Common myeloid progenitor, CD34-positive (primary cell): Measurements from ENCODE around the gene PARVA.
"Not testable (repeated sequence)": the region's sequence is repeated elsewhere in the genome, so short reads cannot be mapped to it uniquely, and the experiment has no call there.

Experiments used
- CTCF ChIA-PET: fragments of 350-600 bp; sonication (Branson Sonifier 250); formaldehyde crosslinking; loops from one replicate; lab custom pipeline; 2021; ENCODE audit warnings: antibody characterized with exemption; lab: Charles Lee
- POLR2A ChIA-PET: fragments of 350-600 bp; sonication (Branson Sonifier 250); formaldehyde crosslinking; loops from one replicate; lab custom pipeline; 2021; ENCODE audit warnings: antibody characterized with exemption; lab: Charles Lee
- DNase-seq, 3 donors: peaks; one replicate each; pipeline versions ENCODE4 v3.0.0 to v3.0.0-alpha.2; 2013
- H3K27ac ChIP-seq, 2 experiments: 1 replicate in 1 of 2; 2 replicates in 1 of 2; pipeline ENCODE4 v1.7.0; 2013; ENCODE audit warnings: inconsistent platforms in 2 of 2, low read length in 2 of 2, mild to moderate bottlenecking in 2 of 2, low read depth in 1 of 2, moderate library complexity in 1 of 2; ENCODE audit not compliant: severe bottlenecking in 2 of 2, insufficient read depth in 1 of 2, poor library complexity in 1 of 2
- H3K27me3 ChIP-seq, 5 experiments: replicated peaks in 2 of 5; 1 replicate in 3 of 5; 2 replicates in 2 of 5; pipeline versions ENCODE4 v1.6.1 to v1.7.0; 2013; ENCODE audit warnings: low read length in 4 of 5, mild to moderate bottlenecking in 2 of 5, moderate library complexity in 2 of 5, inconsistent platforms in 1 of 5; ENCODE audit not compliant: insufficient read depth in 5 of 5, control insufficient read depth in 4 of 5
- H3K36me3 ChIP-seq, 4 experiments: 1 replicate in 2 of 4; 2 replicates in 2 of 4; pipeline versions ENCODE4 v1.6.1 to v1.7.0; 2013; ENCODE audit warnings: low read length in 3 of 4, control low read depth in 1 of 4, mild to moderate bottlenecking in 1 of 4; ENCODE audit not compliant: control insufficient read depth in 4 of 4, insufficient read depth in 4 of 4
- H3K4me1 ChIP-seq, 4 experiments: 1 replicate in 3 of 4; 2 replicates in 1 of 4; pipeline versions ENCODE4 v1.6.1 to v1.7.1; 2013; ENCODE audit warnings: low read length in 3 of 4, mild to moderate bottlenecking in 3 of 4, control low read depth in 1 of 4, inconsistent platforms in 1 of 4, moderate library complexity in 1 of 4; ENCODE audit not compliant: control insufficient read depth in 4 of 4, insufficient read depth in 4 of 4; ENCODE audit errors: control extremely low read depth in 1 of 4
- H3K4me3 ChIP-seq, 7 experiments: 1 replicate in 4 of 7; 2 replicates in 3 of 7; pipeline versions ENCODE4 v1.5.1 to v1.7.0; 2013; ENCODE audit warnings: mild to moderate bottlenecking in 7 of 7, low read length in 6 of 7, moderate library complexity in 6 of 7, inconsistent platforms in 2 of 7, low read depth in 2 of 7, control low read depth in 1 of 7; ENCODE audit not compliant: insufficient read depth in 4 of 7, control insufficient read depth in 1 of 7; ENCODE audit errors: extremely low read depth in 1 of 7
- H3K9me3 ChIP-seq, 5 experiments: 1 replicate in 4 of 5; 2 replicates in 1 of 5; pipeline versions ENCODE4 v1.6.1 to v1.7.1; 2013; ENCODE audit warnings: low read length in 4 of 5, mild to moderate bottlenecking in 2 of 5, inconsistent platforms in 1 of 5, low read depth in 1 of 5, moderate library complexity in 1 of 5; ENCODE audit not compliant: control insufficient read depth in 4 of 5, insufficient read depth in 2 of 5; ENCODE audit errors: control extremely low read depth in 1 of 5
- WGBS: methylation state at CpG from one replicate; pipeline ENCODE4 v1.1.5; 2013; ENCODE audit not compliant: insufficient coverage; 5-methylcytosine and 5-hydroxymethylcytosine counted together

The PARVA gene

DNA sequence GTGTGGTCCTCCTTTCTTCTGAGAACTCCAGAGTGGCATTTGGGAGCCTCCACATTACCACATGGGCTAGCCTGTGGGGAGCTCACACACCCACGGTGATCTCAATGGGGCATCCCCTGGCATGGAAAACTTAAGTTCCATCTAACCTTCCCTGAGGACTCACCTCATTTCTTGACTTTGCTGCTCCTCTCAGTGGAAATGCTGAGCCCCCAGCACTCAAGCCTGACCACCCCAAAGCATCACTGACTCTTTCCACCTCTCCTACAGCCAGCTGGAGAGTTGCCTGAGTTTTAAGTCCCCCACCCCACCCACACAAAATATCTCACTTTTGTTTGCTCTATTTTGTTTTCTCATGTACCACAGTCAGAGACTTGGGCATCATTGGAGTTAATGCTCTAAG is 23.8 kb upstream of the PARVA start:
- Histone ChIP-seq H3K4me3 (no peak overlapping the region), H3K9me3 (no peaks in the 10 kb centered on the region), H3K27ac (no peak overlapping the region), H3K36me3 (no peaks in the 10 kb centered on the region), H3K4me1 (no peaks in the 10 kb centered on the region), H3K27me3 (peaks cover 0 to 5% (median 2%) of the 10 kb centered on the region in 5 experiments)
- 100% methylated on average over 1 of the region's 1 CpG for WGBS
- no peak for DNase-seq
- ChIA-PET POLR2A (no interaction called here), CTCF (no interaction called here)

DNA sequence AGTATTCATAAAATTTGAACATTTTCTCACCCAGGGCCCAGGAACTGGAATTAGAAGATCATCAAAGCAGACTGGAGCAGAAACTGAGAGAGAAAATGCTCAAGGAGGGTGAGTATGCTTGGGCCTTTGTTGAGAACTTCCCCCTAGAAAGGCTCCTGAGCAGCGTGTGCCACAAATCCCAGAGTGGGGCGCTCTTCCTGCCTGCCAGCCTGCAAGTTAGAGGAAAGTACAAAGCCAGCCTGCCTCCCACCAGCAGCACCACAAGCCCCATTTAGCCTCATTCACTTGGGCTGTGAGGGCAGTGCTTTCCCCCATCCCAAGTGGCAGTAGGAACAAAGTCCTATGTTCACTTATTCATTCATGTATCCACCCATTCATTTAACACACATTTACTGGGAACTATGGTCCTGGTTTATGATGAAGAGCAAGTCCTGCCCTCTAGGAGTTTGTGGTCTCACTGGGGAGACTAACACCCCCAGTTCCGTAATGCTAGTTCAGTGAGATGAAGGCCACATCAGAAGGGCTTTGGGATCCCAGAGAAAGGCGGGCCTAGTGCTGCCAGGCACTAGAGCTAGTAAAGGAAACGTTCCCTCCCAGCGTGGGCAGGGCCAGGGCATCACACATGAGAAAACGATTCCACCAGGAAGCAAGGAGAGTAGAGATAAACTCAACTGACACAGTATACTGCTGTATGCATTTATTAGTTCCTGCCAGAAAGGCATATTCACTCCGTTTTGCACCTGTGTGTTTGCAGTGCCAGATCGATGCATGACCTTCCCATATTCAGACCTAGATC is 22.4 kb upstream of the PARVA start:
- Histone ChIP-seq H3K27me3 (peaks cover 0 to 8% (median 2%) of the 10 kb centered on the region in 5 experiments), H3K4me1 (no peaks in the 10 kb centered on the region), H3K9me3 (no peaks in the 10 kb centered on the region), H3K4me3 (no peak overlapping the region), H3K27ac (no peak overlapping the region), H3K36me3 (no peaks in the 10 kb centered on the region)
- 86% methylated on average over 7 of the region's 9 CpGs for WGBS
- ChIA-PET CTCF (interaction anchor here (0.6 kb wide), 1 partner anchor 86 kb away, joined by 3 read pairs; no protein-coding TSS in a partner anchor), POLR2A (no interaction called here)
- no peak for DNase-seq

DNA sequence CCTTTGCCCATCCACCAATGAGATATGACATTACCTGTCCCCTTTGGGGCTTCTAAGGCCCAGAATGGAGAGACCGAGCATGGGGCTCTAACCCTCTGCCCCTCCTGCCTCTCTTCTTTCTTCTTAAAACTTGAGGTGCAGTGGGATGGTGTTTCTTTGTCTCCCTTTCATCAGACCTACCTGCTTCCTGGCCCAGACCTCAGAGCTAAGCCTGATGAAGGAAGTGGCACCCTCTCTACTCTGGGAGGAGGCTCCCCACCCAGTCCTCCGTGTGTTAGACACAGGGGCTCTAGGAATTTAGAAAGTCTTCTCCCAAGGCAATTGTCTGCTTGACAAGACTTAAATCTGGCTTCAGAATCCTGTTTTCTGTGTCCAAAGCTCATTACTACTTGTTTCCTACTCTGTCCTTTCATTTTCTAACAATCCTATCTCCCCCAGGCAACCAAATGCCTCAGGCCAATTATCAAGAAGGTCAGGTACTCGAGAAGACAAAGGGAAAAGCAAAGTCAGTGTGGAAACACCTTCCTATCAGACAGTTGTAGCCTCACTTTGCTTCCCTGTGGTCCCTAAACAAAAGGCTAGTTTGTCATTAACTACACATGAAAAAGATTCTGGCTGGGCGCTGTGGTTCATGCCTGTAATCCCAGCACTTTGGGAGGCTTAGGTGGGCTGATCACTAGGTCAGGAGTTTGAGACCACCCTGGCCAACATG is 20.3 kb upstream of the PARVA start:
- 70% methylated on average over 3 of the region's 4 CpGs for WGBS
- POLR2A ChIA-PET, result no interaction called here
- no peaks in the 10 kb centered on the region for H3K36me3 ChIP-seq
- H3K27me3 ChIP-seq, result peaks cover 0 to 16% (median 2%) of the 10 kb centered on the region in 5 experiments
- H3K9me3 ChIP-seq, result no peaks in the 10 kb centered on the region
- H3K27ac ChIP-seq, result no peak overlapping the region
- CTCF ChIA-PET, result no interaction called here
- no peaks in the 10 kb centered on the region for H3K4me1 ChIP-seq
- DNase-seq, result no peak
- no peak overlapping the region for H3K4me3 ChIP-seq

- 94% methylated on average over 3 of the region's 3 CpGs for WGBS
- DNase-seq, H3K4me3 ChIP-seq, H3K4me1 ChIP-seq, POLR2A ChIA-PET, H3K9me3 ChIP-seq, H3K36me3 ChIP-seq, H3K27ac ChIP-seq: not testable (repeated sequence)
- CTCF ChIA-PET, result interaction anchor here (1.1 kb wide), 1 partner anchor 18 kb away, joined by 3 read pairs; no protein-coding TSS in a partner anchor
- H3K27me3 ChIP-seq, result peaks cover 0 to 16% (median 3%) of the 10 kb centered on the region in 5 experiments
Measured at GRCh38 chr11:12357697-12358096, 19.7 kb upstream of the PARVA start.

GRCh38 chr11:12358302-12359188 is 18.8 kb upstream of the PARVA start:
- 93% methylated on average over 10 of the region's 12 CpGs for WGBS
- Histone ChIP-seq H3K36me3 (no peaks in the 10 kb centered on the region), H3K4me3 (no peak overlapping the region), H3K9me3 (no peaks in the 10 kb centered on the region), H3K27me3 (peaks cover 0 to 16% (median 6%) of the 10 kb centered on the region in 5 experiments), H3K27ac (no peak overlapping the region), H3K4me1 (no peaks in the 10 kb centered on the region)
- POLR2A ChIA-PET, result no interaction called here
- CTCF ChIA-PET, result interaction anchor here (1.1 kb wide), 1 partner anchor 17 kb away, joined by 3 read pairs; no protein-coding TSS in a partner anchor
- DNase-seq, result no peak

DNA sequence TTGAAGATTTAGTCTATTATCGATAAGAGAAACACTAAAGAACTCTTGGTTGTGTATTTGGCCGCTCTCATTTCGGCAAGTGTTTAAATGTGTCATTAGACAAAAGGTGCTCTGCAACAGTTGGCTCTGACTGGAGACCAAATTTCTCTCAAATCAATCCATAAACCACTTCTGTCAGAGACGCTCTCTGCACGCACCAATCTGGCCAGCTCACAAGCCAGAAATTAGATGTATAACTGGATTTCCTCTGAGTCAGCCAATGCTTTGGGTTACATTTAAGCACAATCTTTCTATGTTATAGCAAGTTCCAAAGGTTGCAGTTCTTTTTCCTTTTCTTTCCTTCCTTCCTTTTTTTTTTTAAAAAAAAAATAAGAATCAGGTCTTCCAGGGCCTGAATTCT is 17.6 kb upstream of the PARVA start:
- Histone ChIP-seq H3K36me3 (no peaks in the 10 kb centered on the region), H3K9me3 (no peaks in the 10 kb centered on the region), H3K27me3 (peaks cover 0 to 16% (median 9%) of the 10 kb centered on the region in 5 experiments), H3K4me1 (no peaks in the 10 kb centered on the region), H3K4me3 (no peak overlapping the region), H3K27ac (no peak overlapping the region)
- DNase-seq, result no peak
- ChIA-PET POLR2A (no interaction called here), CTCF (no interaction called here)
- WGBS, result 97% methylated on average over 5 of the region's 5 CpGs
